H1 (cell line): ENCODE results near the gene SUCLG2. TPM values are rescaled to one million over a fixed set of nuclear protein-coding genes. Genes with fewer than 3 reads are reported as not detected.

Source experiments
- GTF2F1 ChIP-seq: IDR thresholded peaks from 2 replicates; pipeline ENCODE4 v1.6.1; 2012; ENCODE audit warnings: low read depth, low read length, improper control_type of control experiment, borderline replicate concordance
- RBBP5 ChIP-seq: IDR thresholded peaks from 2 replicates; pipeline ENCODE4 v1.7.1; 2012; ENCODE audit warnings: low read depth, mild to moderate bottlenecking, inconsistent platforms, low read length, moderate library complexity, borderline replicate concordance
- RFX5 ChIP-seq: IDR thresholded peaks from 2 replicates; pipeline ENCODE4 v1.6.1; 2011; ENCODE audit warnings: low read depth, low read length, improper control_type of control experiment, borderline replicate concordance
- YY1 ChIP-seq: IDR thresholded peaks from 2 replicates; pipeline ENCODE4 v1.6.1; 2011; ENCODE audit warnings: low read depth, mild to moderate bottlenecking, low read length
- polyA plus RNA-seq, 7 experiments: library from polyadenylated mRNA; depleted of rRNA in 3 of 7; stranded (reverse) in 5 of 7; unstranded in 2 of 7; fragments of >200 nt in 5 of 7; fragments of 200-250 nt in 2 of 7; gene quantifications; 1 replicate in 5 of 7; 2 replicates in 1 of 7; 4 replicates in 1 of 7; pipeline versions ENCODE4 v1.2.1 to v1.2.3, GENCODE V29; 2011 to 2013; ENCODE audit warnings: missing spikeins in 2 of 7, mixed read lengths in 2 of 7
- total RNA-seq: library from RNA; stranded (reverse); fragmentation: NEBNext Ultra II Directional; extraction: Animal tissue kit (Norgen Biotek cat#: 25700); gene quantifications from 2 replicates; pipeline ENCODE4 v1.2.1, GENCODE V29; 2021

SUCLG2 gene
- total and polyA plus RNA-seq, 2 of the 8 experiments (the other 6 are each of a cell fraction or from before 2014, with no cell fraction given): 12.9 to 46.2 TPM

- TF ChIP-seq GTF2F1 (no peak), RBBP5 (no peak), RFX5 (no peak), YY1 (no peak)
Observed at GRCh38 chr3:67529915-67530314, 124.5 kb downstream of the SUCLG2 start (continued).
